HG03378 (cell line): Measurements from ENCODE around the gene ATG14.
"Not testable (repeated sequence)": the region's sequence is repeated elsewhere in the genome, so short reads cannot be mapped to it uniquely, and the experiment has no call there.

Source experiments
- ATAC-seq: cut with Tn5 transposase; IDR thresholded peaks from one replicate; pipeline ENCODE4 v1.9.1; 2021; ENCODE audit warnings: mild to moderate bottlenecking, moderate library complexity; ENCODE audit not compliant: unreplicated experiment

Gene ATG14

DNA sequence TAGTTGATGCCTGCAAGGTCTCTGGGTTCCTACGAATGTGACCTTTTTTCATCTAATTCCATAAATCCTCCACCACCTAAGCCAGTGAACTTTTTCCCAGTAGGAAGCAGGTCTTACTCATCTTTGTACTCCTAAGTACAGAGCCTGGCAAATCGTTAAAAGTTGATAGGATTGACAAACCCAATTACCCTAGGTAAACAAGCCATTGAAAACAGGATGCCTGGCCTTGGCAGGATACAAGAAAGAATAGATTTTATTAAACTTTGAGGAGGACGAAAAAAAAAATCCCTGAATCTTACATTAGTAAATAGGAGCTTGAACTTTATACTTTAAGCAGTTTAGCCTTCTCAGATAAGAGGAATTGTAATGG is 23.2 kb upstream of the ATG14 start:
- no peak for ATAC-seq

DNA sequence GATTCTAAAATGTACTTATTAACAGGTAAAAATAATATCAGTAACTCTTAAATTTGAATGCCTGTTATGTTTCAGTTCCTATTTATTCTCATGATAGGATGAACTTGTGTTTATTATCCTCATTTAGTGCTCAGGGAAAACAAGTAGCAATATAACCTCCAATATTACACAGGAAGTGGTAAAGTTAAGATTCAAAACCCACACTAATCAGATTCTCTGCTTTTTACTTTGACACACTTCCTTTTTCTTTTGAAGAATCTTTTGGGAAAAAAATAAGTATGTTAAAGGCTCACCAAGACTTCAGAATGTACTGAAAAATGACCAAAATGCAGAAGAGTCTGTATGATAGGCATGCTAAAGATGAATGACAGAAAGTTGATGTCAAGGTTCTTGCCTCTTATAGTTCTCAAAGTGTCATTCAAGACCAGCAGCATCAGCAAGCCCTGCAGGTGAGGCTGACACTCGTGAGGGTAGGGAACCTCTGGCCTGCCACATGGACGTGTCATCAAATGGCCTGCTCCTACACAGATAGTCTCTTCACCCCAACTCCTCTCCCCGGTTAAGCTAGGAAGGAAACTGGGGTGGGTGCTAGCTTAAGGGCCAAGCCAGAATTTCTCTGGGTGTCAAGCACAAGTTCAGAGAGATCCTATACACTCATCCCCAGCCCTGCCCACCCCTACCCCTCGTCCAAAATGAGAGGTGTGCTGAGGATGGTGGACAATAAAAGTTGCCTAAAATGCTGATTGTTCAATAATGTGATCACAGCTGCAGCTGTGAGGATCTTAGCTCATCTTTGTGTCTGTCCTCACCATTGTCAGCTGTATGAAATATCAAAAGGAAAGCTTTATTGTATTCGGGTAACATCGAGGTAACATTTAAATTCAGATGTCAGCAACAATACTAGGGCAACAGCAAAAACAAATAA is 22.5 kb upstream of the ATG14 start:
- no peak for ATAC-seq

DNA sequence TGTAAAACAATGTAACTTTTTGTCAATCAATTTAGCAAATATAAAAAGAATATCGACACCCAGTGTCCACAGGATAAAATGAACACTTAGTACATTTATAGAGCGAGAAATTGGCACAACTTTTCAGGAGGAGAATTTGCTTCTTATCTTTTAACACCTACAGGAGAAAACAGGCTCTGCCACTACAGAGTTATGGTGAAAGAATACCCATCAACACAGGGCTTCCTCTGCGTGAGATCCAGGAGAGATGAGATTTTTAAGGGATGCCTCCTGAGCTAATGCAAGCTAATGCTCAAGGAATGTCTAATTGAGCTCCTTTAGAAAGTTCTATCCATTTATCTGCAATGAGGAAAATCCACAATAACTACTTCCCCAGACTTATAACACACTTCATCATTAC is 21.0 kb upstream of the ATG14 start:
- no peak for ATAC-seq

DNA sequence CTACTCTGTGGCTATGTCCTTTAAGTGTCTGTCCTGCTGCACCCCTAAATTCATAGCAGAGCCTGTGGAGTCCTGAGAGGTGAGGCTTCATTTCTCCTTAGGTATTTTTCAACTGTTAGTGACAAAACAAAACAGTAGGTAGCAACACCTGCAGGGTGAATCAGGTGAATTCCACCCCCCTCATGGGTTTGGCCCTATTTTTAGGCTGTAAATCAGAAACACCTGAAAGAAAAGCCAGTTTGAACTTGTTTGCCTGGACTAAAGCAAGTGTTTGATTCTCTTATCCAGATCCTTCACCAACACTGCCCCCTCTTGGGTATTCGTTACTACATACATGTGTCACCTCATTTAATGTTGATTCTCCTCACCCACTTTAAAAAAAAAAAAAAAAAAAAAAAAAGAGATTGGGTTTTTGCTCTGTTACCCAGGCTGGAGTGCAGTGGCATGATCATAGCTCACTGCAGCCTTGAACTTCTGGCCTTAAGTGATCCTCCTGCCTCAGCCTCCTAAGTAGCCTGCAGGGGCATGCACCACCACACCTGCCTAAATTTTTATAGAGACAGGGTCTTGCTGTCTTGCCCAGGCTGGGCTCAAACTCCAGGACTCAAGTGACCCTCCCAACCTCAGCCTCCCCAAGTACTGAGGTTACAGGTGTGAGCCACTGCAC is 18.5 kb upstream of the ATG14 start:
- peak; percentile 74 for ATAC-seq

DNA sequence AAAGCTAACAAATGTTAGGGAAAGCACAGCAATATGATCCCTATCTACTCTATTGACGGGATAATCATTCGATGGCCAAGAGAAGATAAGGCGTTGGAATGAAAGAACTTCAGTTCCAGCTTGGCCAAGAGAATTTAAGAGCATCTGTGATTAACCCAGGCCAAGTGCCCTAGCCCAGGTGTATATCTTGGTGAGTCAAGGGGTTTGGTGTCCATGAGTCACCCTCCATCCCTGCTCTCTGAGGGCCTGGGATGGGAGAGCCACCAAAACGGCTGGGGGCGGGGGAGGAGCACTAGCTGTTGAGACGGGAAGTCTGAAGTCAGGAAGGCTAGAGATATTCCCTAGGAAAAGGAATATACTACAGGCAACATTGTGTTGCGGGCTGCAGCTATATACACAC is 15.8 kb upstream of the ATG14 start:
- no peak for ATAC-seq

DNA sequence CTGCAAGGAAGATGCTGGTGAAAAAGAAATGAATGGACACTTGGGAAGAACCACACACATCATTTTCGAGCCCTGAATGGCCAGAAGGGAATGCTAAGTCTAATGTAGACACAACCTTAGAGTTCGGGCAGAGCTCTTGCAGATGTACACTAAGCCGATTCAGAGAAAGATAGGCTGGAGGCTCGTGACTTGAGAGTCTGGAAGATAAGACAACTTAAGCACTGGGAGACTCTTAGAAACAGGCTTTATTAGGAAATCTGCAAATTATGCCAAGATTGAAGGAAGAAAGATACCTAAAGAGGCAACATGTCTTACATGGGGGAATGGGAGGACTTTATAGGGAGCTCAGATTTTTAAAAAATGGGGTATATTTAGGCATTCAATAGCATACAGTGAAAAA is 15.3 kb upstream of the ATG14 start:
- no peak for ATAC-seq

DNA sequence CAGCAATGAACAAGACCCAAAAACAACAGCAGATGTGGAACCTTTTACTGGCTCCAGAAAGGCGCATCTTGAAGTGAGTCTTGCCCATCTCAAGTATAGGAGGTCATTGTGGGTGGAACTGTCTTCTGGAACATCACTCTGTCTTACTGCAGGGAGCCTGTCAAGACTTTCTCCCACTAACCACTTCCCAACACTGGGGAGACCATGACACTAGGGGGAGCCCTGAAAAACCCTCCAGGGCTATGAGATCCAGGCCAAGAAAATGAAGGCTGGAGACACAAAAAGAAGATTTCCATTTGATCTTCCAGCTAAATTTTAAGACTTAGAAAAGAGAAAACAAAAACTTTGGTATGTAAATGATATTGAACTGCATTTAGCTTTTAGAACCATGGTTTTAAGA is 13.5 kb upstream of the ATG14 start:
- ATAC-seq = no peak

DNA sequence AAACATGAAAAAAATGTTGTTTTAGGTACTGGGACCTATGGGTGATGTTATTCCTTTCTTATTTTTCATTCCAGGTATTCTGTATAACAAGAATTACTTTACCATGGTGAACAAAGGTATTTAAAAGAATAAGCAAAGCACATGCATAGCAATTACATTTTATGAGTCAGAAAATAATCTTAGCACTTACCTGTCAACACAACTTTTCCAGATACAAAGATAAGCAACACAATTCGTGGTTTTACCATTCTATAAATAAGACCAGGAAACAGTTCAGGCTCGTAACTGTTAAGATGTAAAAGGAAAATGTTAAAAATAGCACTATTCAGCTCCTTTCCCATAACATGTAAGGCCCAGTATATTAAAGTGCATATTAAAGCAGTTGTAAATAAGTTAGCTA is 12.3 kb upstream of the ATG14 start:
- ATAC-seq = no peak

DNA sequence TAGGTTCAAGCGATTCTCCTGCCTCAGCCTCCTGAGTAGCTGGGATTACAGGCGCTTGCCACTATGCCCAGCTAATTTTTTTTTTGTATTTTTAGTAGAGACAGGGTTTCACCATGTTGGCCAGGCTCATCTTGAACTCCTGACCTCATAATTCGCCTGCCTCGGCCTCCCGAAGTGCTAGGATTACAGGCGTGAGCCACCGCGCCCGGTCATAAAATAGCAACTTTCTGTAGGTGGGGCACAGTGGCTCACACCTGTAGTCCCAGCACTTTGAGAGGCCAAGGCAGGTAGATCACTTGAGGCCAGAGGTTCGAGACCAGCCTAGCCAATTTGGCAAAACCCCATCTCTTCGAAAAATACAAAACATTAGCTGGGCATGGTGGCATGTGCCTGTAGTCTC is 10.7 kb upstream of the ATG14 start:
- ATAC-seq = not testable (repeated sequence)

DNA sequence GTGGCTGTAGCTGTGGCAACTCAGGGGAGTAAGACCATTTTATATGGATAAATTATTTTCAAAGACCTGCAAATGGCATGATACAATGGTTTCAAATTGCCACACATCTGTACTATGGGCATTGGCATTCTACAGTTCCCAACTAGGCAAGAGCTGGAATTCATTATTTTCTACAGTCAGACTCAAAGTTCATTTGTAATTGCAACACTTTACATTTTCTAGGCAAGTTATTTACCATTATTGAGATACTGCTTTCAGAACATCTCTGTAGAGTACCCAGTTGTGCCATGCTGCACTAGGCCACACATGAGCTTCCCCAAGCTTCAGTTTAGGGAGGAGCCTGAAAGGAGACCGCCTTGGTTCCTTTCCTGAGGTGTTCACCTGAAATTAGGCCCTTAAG is 8.0 kb upstream of the ATG14 start:
- ATAC-seq = no peak

DNA sequence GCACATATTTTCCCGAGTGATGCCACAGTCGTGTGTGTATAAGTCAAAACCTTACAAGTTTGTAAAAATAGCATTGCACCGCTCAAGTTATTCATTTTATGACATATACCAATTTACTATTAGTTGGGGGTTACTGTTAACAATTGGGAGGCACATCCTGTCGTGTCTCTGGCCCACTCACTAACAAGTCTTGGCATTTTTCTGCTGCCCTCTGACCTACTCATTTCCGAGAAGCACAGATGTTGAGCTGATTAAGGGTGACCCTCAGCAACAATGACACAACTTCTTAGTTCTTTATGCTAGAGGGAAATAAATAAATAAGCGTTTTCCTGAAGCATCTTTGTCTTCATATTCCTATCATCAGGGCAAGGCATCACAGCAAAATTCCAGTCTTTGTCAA is 6.8 kb upstream of the ATG14 start:
- no peak for ATAC-seq

DNA sequence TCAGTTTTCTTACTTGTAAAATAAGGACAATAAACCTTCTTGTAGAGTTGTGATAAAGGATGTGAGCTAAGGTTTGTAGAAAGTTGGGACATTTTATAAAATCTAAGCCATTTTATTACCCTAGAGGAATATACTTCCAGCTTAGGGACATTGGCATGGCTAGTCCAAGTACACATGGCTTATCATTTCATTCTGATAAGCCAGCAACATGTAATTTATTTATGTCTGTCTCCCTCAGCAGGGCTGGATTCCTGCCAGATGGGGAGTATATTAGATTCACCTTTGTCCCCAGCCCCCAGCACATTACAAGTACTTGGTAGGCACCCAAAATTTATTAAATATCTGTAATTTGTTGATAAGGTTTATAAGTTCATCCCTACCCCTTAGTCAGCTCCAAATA is 6.3 kb upstream of the ATG14 start:
- ATAC-seq = no peak

DNA sequence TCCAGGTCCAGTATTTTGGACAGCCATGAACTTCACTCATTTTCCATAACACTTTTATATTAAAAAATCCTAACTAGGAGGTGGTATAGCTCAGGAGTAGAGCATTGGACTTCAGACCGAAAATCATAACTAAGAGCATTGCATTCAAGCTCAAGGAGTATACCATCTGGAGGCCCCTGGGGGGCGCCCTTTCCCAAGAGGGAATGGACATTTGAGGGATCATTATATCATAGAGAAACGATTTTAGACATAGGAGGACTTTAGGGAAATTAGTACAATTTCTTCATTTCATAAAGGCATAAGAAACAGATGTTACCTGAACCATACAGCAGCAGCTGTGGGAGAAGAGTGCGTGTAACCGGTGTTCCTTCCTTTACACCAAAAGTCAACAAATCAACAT is 5.2 kb upstream of the ATG14 start:
- no peak for ATAC-seq

DNA sequence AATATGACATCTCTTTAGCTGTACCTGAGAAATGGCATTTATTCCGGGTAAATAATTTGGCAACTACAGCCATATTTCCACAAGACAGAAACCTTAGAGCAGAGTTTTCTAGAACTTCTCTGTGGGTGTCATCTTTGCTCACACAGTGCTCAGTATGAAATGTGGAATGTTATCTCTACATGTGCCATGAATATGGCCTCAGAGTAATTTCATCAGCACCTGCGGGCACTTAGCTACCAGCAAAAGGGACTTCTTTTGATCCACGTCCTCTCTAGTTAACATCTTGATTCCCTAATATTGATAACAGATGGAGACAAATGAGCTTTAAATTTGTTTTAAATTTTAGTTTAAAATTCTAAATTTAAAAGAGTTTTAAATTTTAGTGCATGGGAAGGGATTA is 2.9 kb upstream of the ATG14 start:
- no peak for ATAC-seq

DNA sequence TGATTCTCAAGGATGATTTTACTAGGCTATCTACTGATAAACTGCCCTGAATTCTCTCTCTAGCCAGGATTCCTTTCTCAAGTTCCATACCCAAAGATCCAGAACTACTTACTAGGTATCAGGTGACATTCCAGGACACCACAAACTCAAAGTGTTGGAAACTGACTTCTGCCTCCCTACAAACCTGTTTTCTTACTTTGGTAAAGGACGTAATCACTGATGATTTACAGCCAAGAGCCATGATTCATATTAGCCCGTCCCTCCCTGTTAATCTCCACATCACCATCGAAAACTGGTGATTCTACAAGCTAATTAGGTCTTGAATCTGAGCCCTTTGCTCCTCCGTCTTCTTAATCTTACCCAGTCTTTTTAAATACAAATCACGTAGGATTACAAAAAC is 1.0 kb upstream of the ATG14 start:
- no peak for ATAC-seq

DNA sequence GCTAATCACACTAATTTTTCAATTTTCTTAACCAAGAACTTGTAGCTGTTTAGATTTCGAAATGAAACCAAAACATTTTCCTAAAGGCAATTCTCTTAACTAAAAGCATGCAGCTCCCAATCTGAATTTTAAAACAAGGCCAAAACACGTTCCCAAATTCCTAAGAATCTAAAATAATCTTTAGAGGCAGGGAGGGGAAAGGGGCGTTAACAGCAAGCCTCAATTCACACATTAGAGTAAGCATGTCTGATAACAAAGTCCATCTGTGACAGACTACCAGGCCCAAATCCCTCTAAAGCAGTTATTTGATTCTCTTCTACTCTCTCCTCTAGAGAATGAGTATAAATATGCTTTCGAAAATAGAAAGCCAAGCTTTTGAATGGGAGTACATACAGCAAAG is 754 bp downstream of the ATG14 start:
- ATAC-seq = no peak

DNA sequence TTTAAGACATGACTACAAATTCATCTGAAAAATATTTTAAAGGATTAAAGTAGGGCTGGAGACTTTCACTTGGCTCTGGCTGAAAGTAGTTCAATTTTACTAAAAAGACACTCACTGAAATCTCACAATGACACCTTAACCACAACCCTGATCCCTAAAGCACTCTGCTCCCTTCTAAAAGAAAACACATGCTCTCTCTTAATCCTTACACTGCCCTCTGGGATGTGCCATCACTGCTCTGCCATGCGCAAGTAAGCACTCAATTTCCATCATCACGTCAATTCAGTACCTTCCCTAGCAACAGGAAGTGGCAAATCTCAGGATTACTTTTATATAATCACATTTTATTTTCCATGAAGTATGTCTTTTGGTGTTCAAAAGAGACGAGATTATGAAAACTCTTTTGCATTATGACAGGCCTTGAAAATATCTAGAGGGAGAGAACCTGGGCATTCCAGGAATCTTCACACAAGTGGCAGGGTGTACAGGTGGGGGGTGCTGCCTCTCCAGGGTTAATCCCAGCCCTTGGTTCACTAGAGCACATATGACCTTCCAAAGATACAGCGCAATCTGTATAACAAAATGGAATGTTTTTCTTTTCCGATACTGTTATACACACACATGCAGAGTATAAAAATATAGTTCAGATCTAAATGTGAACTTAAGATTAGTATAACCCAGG is 7.3 kb downstream of the ATG14 start:
- no peak for ATAC-seq

DNA sequence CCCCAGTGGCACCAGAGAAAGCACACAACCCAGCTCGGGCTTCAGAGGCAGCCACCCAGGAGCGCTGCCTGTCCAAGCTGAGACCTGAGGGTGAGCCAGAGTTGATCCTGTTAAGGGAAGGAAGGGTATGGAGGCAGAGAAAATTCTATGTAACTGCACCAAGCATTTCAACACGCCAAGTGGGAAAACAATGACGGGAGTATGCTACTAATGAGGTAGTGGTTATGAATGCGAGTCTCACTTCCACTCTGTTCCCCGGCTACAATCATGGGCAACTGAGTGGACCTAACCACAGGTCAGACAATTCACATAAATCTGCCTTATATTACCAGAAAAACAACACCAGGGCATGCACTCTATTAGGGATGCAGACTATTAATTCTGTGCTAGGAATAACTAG is 9.9 kb downstream of the ATG14 start:
- no peak for ATAC-seq

DNA sequence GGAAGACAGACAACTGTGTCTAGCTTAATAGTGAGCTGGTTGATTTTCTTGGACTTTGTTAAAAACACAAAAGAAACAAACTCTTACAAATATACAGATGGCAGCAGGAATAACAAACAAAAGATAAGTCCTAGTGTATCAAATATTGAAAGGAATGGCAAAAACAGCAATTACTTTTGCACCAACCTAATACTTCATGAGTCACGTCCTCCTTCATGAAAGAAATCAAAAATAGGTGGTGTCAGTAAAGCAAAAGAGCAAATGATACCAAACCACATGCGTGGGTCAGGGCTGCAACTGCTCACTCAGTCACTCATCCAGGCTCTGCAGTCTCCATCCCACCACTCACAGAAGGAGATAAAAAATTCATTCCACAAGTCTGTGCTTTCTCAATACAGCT is 11.8 kb downstream of the ATG14 start:
- no peak for ATAC-seq

DNA sequence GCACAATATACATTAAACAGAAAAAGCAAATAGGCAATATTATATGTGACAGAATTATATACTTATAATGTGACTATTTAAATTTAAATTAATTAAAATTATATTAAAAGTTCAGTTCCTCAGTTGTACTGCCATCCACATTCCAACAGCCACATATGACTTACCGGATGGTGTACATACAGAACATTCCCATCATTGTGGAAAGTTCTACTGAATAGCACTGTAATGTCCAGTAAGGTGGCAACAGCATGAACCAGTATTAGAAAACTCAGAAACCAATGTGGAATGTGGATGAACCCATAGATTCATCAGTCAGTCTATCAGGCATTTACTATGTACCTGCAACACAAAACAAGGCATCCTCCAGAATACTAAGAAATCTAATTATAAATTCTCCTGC is 12.4 kb downstream of the ATG14 start:
- no peak for ATAC-seq

DNA sequence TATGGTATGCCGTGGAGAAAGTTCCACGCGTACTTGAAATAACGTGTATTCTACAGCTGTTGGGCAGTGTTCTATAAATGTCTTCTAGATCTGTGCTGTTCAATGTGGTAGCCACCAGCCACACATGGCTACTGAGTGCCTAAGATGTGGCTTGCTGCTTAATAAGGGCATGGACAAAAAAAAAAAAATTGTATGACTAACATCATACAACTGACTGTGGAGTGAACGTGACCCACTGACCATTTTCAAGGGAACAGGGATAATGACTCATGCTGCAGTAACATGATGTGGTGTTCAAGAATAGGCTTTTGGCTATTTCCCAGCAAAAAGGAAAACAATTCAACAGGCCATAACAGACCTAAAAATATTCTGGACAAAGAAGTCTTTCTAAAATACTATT is 13.0 kb downstream of the ATG14 start:
- ATAC-seq = no peak

DNA sequence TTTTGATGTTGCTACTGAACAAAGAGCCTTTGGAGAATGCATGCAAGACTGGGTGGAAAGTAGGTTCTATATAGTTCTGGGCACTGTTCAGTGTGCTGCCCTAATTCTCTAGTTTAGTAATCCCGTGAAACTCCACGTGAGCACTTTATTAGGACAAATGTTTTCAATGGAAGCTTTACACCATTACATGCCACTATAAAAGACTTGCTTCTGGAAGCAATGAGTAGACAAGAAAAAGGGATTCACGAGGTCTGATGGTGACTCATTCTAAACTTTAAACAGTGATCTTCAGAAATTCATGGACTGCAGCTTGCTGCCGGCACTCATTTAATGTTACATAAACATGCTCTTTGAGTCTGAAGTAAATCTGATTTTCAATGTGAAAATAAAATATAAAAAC is 22.3 kb downstream of the ATG14 start:
- ATAC-seq = no peak
